ENCODE results near the gene RASA4B. TPM values are rescaled to one million over a fixed set of nuclear protein-coding genes. Genes with fewer than 3 reads are reported as not detected.
"Not testable (repeated sequence)": the region's sequence is repeated elsewhere in the genome, so short reads cannot be mapped to it uniquely, and the experiment has no call there.

Gene RASA4B
- total RNA-seq, 1 donor from 2014 or later, result 28.6 TPM

DNA sequence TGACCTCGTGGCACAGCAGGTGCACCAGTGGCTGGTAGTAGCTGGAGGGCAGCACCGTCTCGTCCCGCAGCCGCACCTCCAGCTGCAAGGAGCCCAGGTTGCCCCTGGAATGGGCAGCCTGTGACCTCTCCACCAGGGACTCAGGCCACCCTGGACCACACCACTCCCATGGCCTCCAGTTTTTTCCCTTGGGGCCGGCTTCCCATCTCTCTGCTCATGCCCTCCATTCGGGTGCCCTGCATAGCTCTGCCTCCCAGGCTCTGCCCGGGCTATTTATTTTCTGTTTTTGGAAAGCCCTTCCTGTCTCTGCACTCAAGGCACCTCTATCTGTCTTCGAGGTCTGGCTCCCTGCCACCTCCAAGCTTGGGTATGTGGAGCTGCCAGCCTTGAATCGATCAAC lies 20.7 kb downstream of the RASA4B start:
- H3K9me3 Mint-ChIP-seq; H3K4me1 Mint-ChIP-seq; intact Hi-C loops (cut with micrococcal nuclease); H3K27me3 Mint-ChIP-seq; H3K27ac Mint-ChIP-seq; DNase-seq; H3K4me3 Mint-ChIP-seq; H3K36me3 Mint-ChIP-seq (ENCODE audit: low read depth): not testable (repeated sequence)

GRCh38 chr7:102494473-102495149 lies 23.0 kb downstream of the RASA4B start:
- H3K4me1 Mint-ChIP-seq; H3K27me3 Mint-ChIP-seq; DNase-seq; H3K4me3 Mint-ChIP-seq; H3K9me3 Mint-ChIP-seq; H3K36me3 Mint-ChIP-seq (ENCODE audit: low read depth); intact Hi-C loops (cut with micrococcal nuclease); H3K27ac Mint-ChIP-seq: not testable (repeated sequence)

DNA sequence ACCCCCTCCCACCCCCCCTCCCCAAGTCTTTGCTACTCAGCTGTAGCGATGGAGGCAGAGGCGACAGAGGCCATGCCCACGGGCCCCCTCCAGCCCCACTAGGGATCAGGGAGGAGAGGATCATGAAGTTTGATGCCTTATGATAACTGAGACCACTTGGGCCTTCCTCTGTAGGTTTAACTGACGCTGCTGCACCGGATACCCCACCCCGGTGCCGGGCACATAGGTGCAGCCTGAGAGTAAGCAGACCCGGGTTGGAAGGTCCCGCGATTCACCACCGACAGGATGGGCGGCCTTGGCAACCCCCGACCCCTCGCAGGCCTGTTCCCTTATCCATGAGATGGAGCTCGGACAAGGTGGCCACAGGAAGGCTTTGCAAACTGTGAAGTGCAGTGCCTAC lies 23.6 kb downstream of the RASA4B start:
- H3K36me3 Mint-ChIP-seq (ENCODE audit: low read depth); H3K4me3 Mint-ChIP-seq; H3K4me1 Mint-ChIP-seq; H3K9me3 Mint-ChIP-seq; H3K27ac Mint-ChIP-seq; H3K27me3 Mint-ChIP-seq; intact Hi-C loops (cut with micrococcal nuclease): not testable (repeated sequence)
- DNase-seq, result peak; percentile 71

- H3K4me3 Mint-ChIP-seq, DNase-seq: not testable (repeated sequence)
Measured at GRCh38 chr7:102493220-102493935, 24.2 kb downstream of the RASA4B start.

DNA sequence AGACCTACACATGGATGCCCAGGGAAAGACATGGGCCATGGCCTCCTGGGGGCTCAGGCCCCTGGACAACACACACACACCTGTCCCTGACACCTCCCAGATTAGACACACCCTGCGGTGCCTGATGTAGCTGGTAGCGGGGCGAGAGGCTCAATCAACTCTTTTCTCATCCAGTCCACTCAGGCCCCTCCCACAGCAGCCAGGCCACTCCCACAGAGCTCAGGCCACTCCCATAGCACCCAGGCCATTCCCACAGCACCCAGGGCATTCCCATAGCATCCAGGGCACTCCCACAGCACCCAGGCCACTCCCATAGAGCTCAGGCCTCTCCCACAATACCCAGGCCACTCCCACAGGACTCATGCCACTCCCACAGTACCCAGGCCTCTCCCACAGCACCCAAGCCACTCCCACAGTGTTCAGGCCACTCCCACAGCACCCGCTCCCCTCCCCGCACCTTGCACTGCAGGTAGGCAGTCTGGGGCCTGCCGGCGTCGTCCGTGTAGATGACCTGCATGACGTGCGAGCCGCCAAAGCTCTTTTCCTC lies 27.0 kb downstream of the RASA4B start:
- H3K9me3 Mint-ChIP-seq; H3K36me3 Mint-ChIP-seq (ENCODE audit: low read depth); H3K4me3 Mint-ChIP-seq; intact Hi-C loops (cut with micrococcal nuclease); H3K4me1 Mint-ChIP-seq; H3K27ac Mint-ChIP-seq; H3K27me3 Mint-ChIP-seq: not testable (repeated sequence)
- peak; percentile 93 for DNase-seq

More at GRCh38 chr7:102493220-102493935, 24.2 kb downstream of the RASA4B start:
- H3K4me1 Mint-ChIP-seq; H3K27ac Mint-ChIP-seq; intact Hi-C loops (cut with micrococcal nuclease); H3K9me3 Mint-ChIP-seq; H3K36me3 Mint-ChIP-seq (ENCODE audit: low read depth); H3K27me3 Mint-ChIP-seq: not testable (repeated sequence)

DNA sequence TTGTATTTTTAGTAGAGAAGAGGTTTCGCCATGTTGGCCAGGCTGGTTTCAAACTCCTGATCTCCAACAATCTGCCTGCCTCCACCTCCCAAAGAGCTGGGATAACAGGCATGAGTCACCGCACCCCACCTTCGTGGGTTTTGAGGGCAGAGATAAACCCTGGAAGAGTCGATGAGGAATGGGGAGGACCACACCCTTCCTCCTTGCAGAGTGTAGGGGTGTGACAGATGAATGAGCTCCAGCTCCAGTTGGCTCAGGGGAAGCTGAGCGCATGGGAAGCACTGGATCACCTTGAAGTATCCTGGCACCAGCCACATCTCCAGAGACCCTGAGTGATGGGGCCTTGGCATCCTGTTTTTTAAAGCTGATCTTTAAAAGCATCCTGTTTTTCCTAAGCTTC lies 33.3 kb downstream of the RASA4B start:
- H3K9me3 Mint-ChIP-seq, H3K27me3 Mint-ChIP-seq, H3K4me1 Mint-ChIP-seq: not testable (repeated sequence)

DNA sequence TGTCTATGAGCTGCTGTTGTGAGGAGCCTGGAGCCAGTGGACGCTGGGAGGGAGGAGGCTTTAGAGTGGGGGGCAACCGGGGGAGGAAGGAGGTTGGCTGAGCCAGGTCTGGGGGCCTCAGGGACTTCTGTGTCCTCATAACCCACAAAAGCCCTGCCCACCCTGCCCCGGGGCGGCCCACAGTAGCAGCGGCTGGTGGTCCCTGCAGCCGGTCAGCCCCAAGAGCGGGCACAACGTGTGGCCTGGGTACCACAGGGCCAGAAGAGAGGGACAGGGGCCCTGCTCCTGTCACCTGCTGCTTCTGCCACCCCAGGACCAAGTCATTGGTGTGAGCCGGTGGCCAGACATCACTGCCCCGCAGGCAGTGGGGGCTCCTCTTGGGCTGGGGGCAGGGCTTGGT lies 35.6 kb downstream of the RASA4B start:
- H3K27me3 Mint-ChIP-seq; H3K27ac Mint-ChIP-seq; H3K9me3 Mint-ChIP-seq; intact Hi-C loops (cut with micrococcal nuclease); H3K36me3 Mint-ChIP-seq (ENCODE audit: low read depth); H3K4me3 Mint-ChIP-seq; H3K4me1 Mint-ChIP-seq: not testable (repeated sequence)
- DNase-seq, result peak; percentile 31

More for the DNA sequence above, 33.3 kb downstream of the RASA4B start:
- H3K27ac Mint-ChIP-seq; DNase-seq; H3K36me3 Mint-ChIP-seq (ENCODE audit: low read depth); H3K4me3 Mint-ChIP-seq; intact Hi-C loops (cut with micrococcal nuclease): not testable (repeated sequence)

GRCh38 chr7:102479982-102480637 lies 37.5 kb downstream of the RASA4B start:
- H3K9me3 Mint-ChIP-seq; H3K4me1 Mint-ChIP-seq; H3K27ac Mint-ChIP-seq; H3K4me3 Mint-ChIP-seq; intact Hi-C loops (cut with micrococcal nuclease); H3K27me3 Mint-ChIP-seq; H3K36me3 Mint-ChIP-seq (ENCODE audit: low read depth): not testable (repeated sequence)
- DNase-seq, result peak; percentile 81

GRCh38 chr7:102479209-102479584 lies 38.4 kb downstream of the RASA4B start:
- DNase-seq; H3K36me3 Mint-ChIP-seq (ENCODE audit: low read depth); H3K27me3 Mint-ChIP-seq; H3K9me3 Mint-ChIP-seq; intact Hi-C loops (cut with micrococcal nuclease); H3K4me3 Mint-ChIP-seq; H3K4me1 Mint-ChIP-seq; H3K27ac Mint-ChIP-seq: not testable (repeated sequence)

GRCh38 chr7:102478314-102479208 lies 39.0 kb downstream of the RASA4B start, which contains the start of gene POLR2J:
Gene POLR2J, minus strand, starts transcription at chr7:102478922. Its CDS starts 62 bp downstream, at chr7:102478860.
- peak within 1 kb of the TSS; percentile 87 for H3K4me3 Mint-ChIP-seq
- H3K4me1 Mint-ChIP-seq; H3K9me3 Mint-ChIP-seq; H3K36me3 Mint-ChIP-seq (ENCODE audit: low read depth); intact Hi-C loops (cut with micrococcal nuclease); H3K27me3 Mint-ChIP-seq: not testable (repeated sequence)
- peak within 1 kb of the TSS; percentile 83 for H3K27ac Mint-ChIP-seq
- peak; percentile 97 for DNase-seq

DNA sequence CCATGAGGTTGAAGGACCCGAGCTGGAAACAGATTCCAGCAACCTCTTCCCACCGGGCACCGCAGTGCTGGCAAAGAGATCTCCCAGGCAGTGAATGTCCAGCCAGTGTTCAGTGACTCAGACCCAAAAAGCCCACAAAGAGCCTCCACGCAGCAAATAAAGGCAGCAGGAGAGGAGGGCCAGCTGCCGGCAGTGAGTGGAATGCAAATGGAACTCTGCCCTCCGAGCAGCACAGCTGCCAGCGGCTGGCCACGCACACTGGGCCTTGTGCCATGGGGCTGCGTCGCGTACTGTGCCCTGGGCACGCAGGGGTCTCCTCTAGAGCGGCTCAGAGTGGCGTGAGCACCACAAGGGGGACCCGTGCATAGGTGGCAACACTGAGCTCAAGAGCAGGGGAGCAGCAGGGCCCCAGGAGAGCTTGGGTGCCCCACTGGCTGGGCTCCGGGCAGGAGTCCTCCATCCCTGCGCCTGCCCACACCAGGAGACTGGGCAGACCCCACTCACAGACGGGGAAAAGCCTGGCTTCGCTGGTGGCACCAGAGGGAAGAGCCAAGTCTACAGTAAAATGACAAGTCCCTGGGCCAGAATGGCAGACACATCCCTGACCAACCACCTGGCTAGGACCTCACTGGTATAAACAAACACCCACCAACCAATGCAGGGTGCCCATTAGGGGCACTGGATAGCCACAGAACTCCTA lies 42.7 kb downstream of the RASA4B start:
- H3K27me3 Mint-ChIP-seq; H3K9me3 Mint-ChIP-seq; H3K4me1 Mint-ChIP-seq; H3K27ac Mint-ChIP-seq; intact Hi-C loops (cut with micrococcal nuclease); H3K4me3 Mint-ChIP-seq: not testable (repeated sequence)
- peaks cover 13% of the 10 kb centered on the region for H3K36me3 Mint-ChIP-seq (ENCODE audit: low read depth)
- DNase-seq, result peak; percentile 45

DNA sequence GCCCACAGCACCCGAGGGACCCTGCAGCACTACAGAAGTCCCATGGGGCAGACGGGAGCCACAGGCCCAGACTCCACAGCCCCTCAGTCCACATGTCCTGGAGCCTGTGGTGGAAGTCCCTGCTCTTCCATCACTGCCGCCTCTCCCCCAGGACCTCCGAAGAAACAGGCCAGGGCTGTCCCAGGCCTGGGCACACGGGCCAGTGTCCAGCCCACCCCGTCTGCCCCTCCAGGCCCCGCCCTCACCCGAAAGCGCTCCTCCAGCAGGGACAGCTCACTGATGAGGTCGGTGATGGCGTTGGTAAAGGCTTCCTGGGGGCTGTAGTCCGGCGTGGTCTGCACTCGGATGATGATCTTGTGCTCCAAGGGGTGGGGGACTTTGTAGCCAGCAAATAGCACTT lies 43.5 kb downstream of the RASA4B start:
- H3K27ac Mint-ChIP-seq; H3K9me3 Mint-ChIP-seq; H3K27me3 Mint-ChIP-seq; H3K4me1 Mint-ChIP-seq; H3K4me3 Mint-ChIP-seq; intact Hi-C loops (cut with micrococcal nuclease): not testable (repeated sequence)
- H3K36me3 Mint-ChIP-seq (ENCODE audit: low read depth), result peaks cover 13% of the 10 kb centered on the region
- peak; percentile 47 for DNase-seq
